SK-N-SH (cell line): ENCODE data around the gene GAMT.

Experiments
- CTCF ChIP-seq: fragments of 200-600 bp; sonication (generic); IDR thresholded peaks from 2 replicates; pipeline ENCODE4 v1.6.1; 2017; ENCODE audit warnings: antibody characterized with exemption, mild to moderate bottlenecking, moderate library complexity
- FOXM1 ChIP-seq: IDR thresholded peaks from 2 replicates; pipeline ENCODE4 v1.4.0; 2012; ENCODE audit warnings: low read depth, mild to moderate bottlenecking
- IRF3 ChIP-seq: fragments of 150-350 bp; IDR thresholded peaks from 2 replicates; pipeline ENCODE4 v1.6.1; 2016; ENCODE audit warnings: mild to moderate bottlenecking, low read depth, low read length
- POLR2AphosphoS5 ChIP-seq: IDR thresholded peaks from 2 replicates; pipeline ENCODE4 v1.6.1; 2012; ENCODE audit warnings: low read depth, low read length

- no peak for TF ChIP-seq POLR2AphosphoS5
- no peak for TF ChIP-seq IRF3
- TF ChIP-seq CTCF, result no peak
- no peak for TF ChIP-seq FOXM1
These were observed 22.3 kb upstream of the GAMT start for GRCh38 chr19:1423436-1424191.
